GM18951 (cell line): ENCODE results near the gene PLA2G2E.

Experiments used
- POLR2A ChIP-seq: IDR thresholded peaks from 4 replicates; pipeline ENCODE4 v1.6.1; 2011; ENCODE audit warnings: mild to moderate bottlenecking; ENCODE audit not compliant: insufficient read length, insufficient read depth; ENCODE audit errors: extremely low read depth
- in situ Hi-C: fragments of 300-500 bp; cut with MboI; formaldehyde crosslinking; loops from one replicate; pipeline ENCODE4 v1.12.0; 2022; ENCODE audit warnings: low sequenced_read_pairs, mixed read lengths, inconsistent platforms; ENCODE audit not compliant: unreplicated experiment

Gene PLA2G2E

GRCh38 chr1:19921310-19921709 is 2.1 kb downstream of the PLA2G2E start:
- no peak for TF ChIP-seq POLR2A
- in situ Hi-C loops, result loop anchor here (25.0 kb wide), 1 partner anchor 241 kb away; no protein-coding TSS in a partner anchor

GRCh38 chr1:19920132-19920710 is 3.2 kb downstream of the PLA2G2E start:
- in situ Hi-C loops, result loop anchor here (25.0 kb wide), 1 partner anchor 242 kb away; no protein-coding TSS in a partner anchor

GRCh38 chr1:19918057-19918456 is 5.4 kb downstream of the PLA2G2E start:
- in situ Hi-C loops, result loop anchor here (25.0 kb wide), 1 partner anchor 244 kb away; no protein-coding TSS in a partner anchor
- no peak for TF ChIP-seq POLR2A

More at GRCh38 chr1:19920132-19920710, 3.2 kb downstream of the PLA2G2E start:
- TF ChIP-seq POLR2A, result no peak

- in situ Hi-C loops, result loop anchor here (25.0 kb wide), 1 partner anchor 252 kb away; no protein-coding TSS in a partner anchor
- TF ChIP-seq POLR2A, result no peak
Measured at GRCh38 chr1:19910650-19911049, 12.8 kb downstream of the PLA2G2E start.

GRCh38 chr1:19909971-19910370 is 13.4 kb downstream of the PLA2G2E start:
- TF ChIP-seq POLR2A, result no peak
- in situ Hi-C loops, result loop anchor here (25.0 kb wide), 1 partner anchor 252 kb away; no protein-coding TSS in a partner anchor

GRCh38 chr1:19909392-19909791 is 14.0 kb downstream of the PLA2G2E start:
- in situ Hi-C loops, result loop anchor here (25.0 kb wide), 1 partner anchor 253 kb away; no protein-coding TSS in a partner anchor
- TF ChIP-seq POLR2A, result no peak

GRCh38 chr1:19907456-19907855 is 16.0 kb downstream of the PLA2G2E start:
- in situ Hi-C loops, result loop anchor here (25.0 kb wide), 1 partner anchor 255 kb away; no protein-coding TSS in a partner anchor
- no peak for TF ChIP-seq POLR2A

GRCh38 chr1:19903621-19904020 is 19.8 kb downstream of the PLA2G2E start:
- in situ Hi-C loops, result loop anchor here (25.0 kb wide), 1 partner anchor 259 kb away; no protein-coding TSS in a partner anchor
- TF ChIP-seq POLR2A, result no peak

- in situ Hi-C loops, result loop anchor here (25.0 kb wide), 1 partner anchor 261 kb away; no protein-coding TSS in a partner anchor
- TF ChIP-seq POLR2A, result no peak
Measured at GRCh38 chr1:19901653-19902052, 21.8 kb downstream of the PLA2G2E start.

- in situ Hi-C loops, result no loop called here
- no peak for TF ChIP-seq POLR2A
Measured at GRCh38 chr1:19894218-19894617, 29.2 kb downstream of the PLA2G2E start.

- no peak for TF ChIP-seq POLR2A
- in situ Hi-C loops, result no loop called here
Measured at GRCh38 chr1:19893687-19894086, 29.7 kb downstream of the PLA2G2E start.

GRCh38 chr1:19892628-19893168 is 30.7 kb downstream of the PLA2G2E start:
- TF ChIP-seq POLR2A, result no peak
- in situ Hi-C loops, result no loop called here

GRCh38 chr1:19892129-19892528 is 31.3 kb downstream of the PLA2G2E start:
- TF ChIP-seq POLR2A, result no peak
- in situ Hi-C loops, result no loop called here

GRCh38 chr1:19889656-19890055 is 33.8 kb downstream of the PLA2G2E start:
- in situ Hi-C loops, result no loop called here

More at GRCh38 chr1:19889656-19890055, 33.8 kb downstream of the PLA2G2E start:
- no peak for TF ChIP-seq POLR2A
